ENCODE measurements around the gene TMEM270.
"Not testable (repeated sequence)": the region's sequence is repeated elsewhere in the genome, so short reads cannot be mapped to it uniquely, and the experiment has no call there.

TMEM270 gene

GRCh38 chr7:73841689-73842066, 19.3 kb upstream of the TMEM270 start:
- Mint-ChIP-seq H3K4me3 (peak overlapping the region; percentile 85), H3K9me3 (ENCODE audit: low read depth) (no peaks in the 10 kb centered on the region), H3K4me1 (ENCODE audit: low read depth) (peaks cover 11% of the 10 kb centered on the region), H3K36me3 (no peaks in the 10 kb centered on the region), H3K27ac (no peak overlapping the region), H3K27me3 (no peaks in the 10 kb centered on the region)

GRCh38 chr7:73842067-73842976, 18.6 kb upstream of the TMEM270 start, which contains the start of gene METTL27:
Gene METTL27 (minus strand): TSS chr7:73842516. CDS start chr7:73842140, 376 bp downstream.
- peak within 1 kb of the TSS; percentile 58 for H3K27ac Mint-ChIP-seq
- no peaks in the 10 kb centered on the region for H3K27me3 Mint-ChIP-seq
- H3K4me3 Mint-ChIP-seq = peak within 1 kb of the TSS; percentile 85
- no peaks in the 10 kb centered on the region for H3K36me3 Mint-ChIP-seq
- no peaks in the 10 kb centered on the region for H3K9me3 Mint-ChIP-seq (ENCODE audit: low read depth)
- H3K4me1 Mint-ChIP-seq (ENCODE audit: low read depth) = peaks cover 11% of the 10 kb centered on the region

GRCh38 chr7:73844131-73844547, 16.8 kb upstream of the TMEM270 start:
- H3K27me3 Mint-ChIP-seq = no peaks in the 10 kb centered on the region
- H3K4me1 Mint-ChIP-seq (ENCODE audit: low read depth) = peaks cover 11% of the 10 kb centered on the region
- H3K27ac Mint-ChIP-seq = no peak overlapping the region
- no peaks in the 10 kb centered on the region for H3K9me3 Mint-ChIP-seq (ENCODE audit: low read depth)
- peak overlapping the region; percentile 40 for H3K4me3 Mint-ChIP-seq
- no peaks in the 10 kb centered on the region for H3K36me3 Mint-ChIP-seq

- no peak overlapping the region for H3K27ac Mint-ChIP-seq
- no peak overlapping the region for H3K4me3 Mint-ChIP-seq
- no peaks in the 10 kb centered on the region for H3K27me3 Mint-ChIP-seq
- H3K4me1 Mint-ChIP-seq (ENCODE audit: low read depth) = peaks cover 11% of the 10 kb centered on the region
- no peaks in the 10 kb centered on the region for H3K36me3 Mint-ChIP-seq
- H3K9me3 Mint-ChIP-seq (ENCODE audit: low read depth) = no peaks in the 10 kb centered on the region
Observed at GRCh38 chr7:73844848-73845460, 16.0 kb upstream of the TMEM270 start.

- not testable (repeated sequence) for H3K27ac Mint-ChIP-seq; H3K9me3 Mint-ChIP-seq (ENCODE audit: low read depth); H3K4me3 Mint-ChIP-seq; H3K36me3 Mint-ChIP-seq; H3K27me3 Mint-ChIP-seq
- H3K4me1 Mint-ChIP-seq (ENCODE audit: low read depth) = peaks cover 12% of the 10 kb centered on the region
Observed at GRCh38 chr7:73845701-73846195, 15.2 kb upstream of the TMEM270 start.

- no peaks in the 10 kb centered on the region for H3K9me3 Mint-ChIP-seq (ENCODE audit: low read depth)
- peaks cover 20% of the 10 kb centered on the region for H3K4me1 Mint-ChIP-seq (ENCODE audit: low read depth)
- no peaks in the 10 kb centered on the region for H3K36me3 Mint-ChIP-seq
- no peaks in the 10 kb centered on the region for H3K27me3 Mint-ChIP-seq
- no peak overlapping the region for H3K27ac Mint-ChIP-seq
- no peak overlapping the region for H3K4me3 Mint-ChIP-seq
Observed at GRCh38 chr7:73847941-73848723, 12.8 kb upstream of the TMEM270 start.

- Mint-ChIP-seq H3K9me3 (ENCODE audit: low read depth) (no peaks in the 10 kb centered on the region), H3K4me3 (no peak overlapping the region), H3K36me3 (no peaks in the 10 kb centered on the region), H3K27me3 (peaks cover 2% of the 10 kb centered on the region), H3K27ac (peak overlapping the region; percentile 83), H3K4me1 (ENCODE audit: low read depth) (peaks cover 16% of the 10 kb centered on the region)
Observed at GRCh38 chr7:73850781-73851207, 10.2 kb upstream of the TMEM270 start.

GRCh38 chr7:73851410-73852338, 9.3 kb upstream of the TMEM270 start:
- H3K4me3 Mint-ChIP-seq = no peak overlapping the region
- no peaks in the 10 kb centered on the region for H3K9me3 Mint-ChIP-seq (ENCODE audit: low read depth)
- H3K27me3 Mint-ChIP-seq = peaks cover 3% of the 10 kb centered on the region
- H3K36me3 Mint-ChIP-seq = no peaks in the 10 kb centered on the region
- H3K4me1 Mint-ChIP-seq (ENCODE audit: low read depth) = peaks cover 16% of the 10 kb centered on the region
- peak overlapping the region; percentile 83 for H3K27ac Mint-ChIP-seq

- Mint-ChIP-seq H3K9me3 (ENCODE audit: low read depth) (no peaks in the 10 kb centered on the region), H3K27ac (no peak overlapping the region), H3K36me3 (no peaks in the 10 kb centered on the region), H3K4me3 (no peak overlapping the region), H3K27me3 (peaks cover 4% of the 10 kb centered on the region), H3K4me1 (ENCODE audit: low read depth) (peaks cover 16% of the 10 kb centered on the region)
Observed at GRCh38 chr7:73852500-73852899, 8.5 kb upstream of the TMEM270 start.

GRCh38 chr7:73856941-73857340, 4.0 kb upstream of the TMEM270 start:
- Mint-ChIP-seq H3K36me3 (peaks cover 3% of the 10 kb centered on the region), H3K4me1 (ENCODE audit: low read depth) (peaks cover 5% of the 10 kb centered on the region), H3K27ac (no peak overlapping the region), H3K27me3 (peaks cover 8% of the 10 kb centered on the region), H3K4me3 (no peak overlapping the region), H3K9me3 (ENCODE audit: low read depth) (peaks cover 3% of the 10 kb centered on the region)

GRCh38 chr7:73858807-73859206, 2.2 kb upstream of the TMEM270 start:
- peaks cover 3% of the 10 kb centered on the region for H3K9me3 Mint-ChIP-seq (ENCODE audit: low read depth)
- no peak overlapping the region for H3K4me3 Mint-ChIP-seq
- H3K27ac Mint-ChIP-seq = no peak overlapping the region
- H3K27me3 Mint-ChIP-seq = peaks cover 6% of the 10 kb centered on the region
- H3K36me3 Mint-ChIP-seq = peaks cover 3% of the 10 kb centered on the region
- H3K4me1 Mint-ChIP-seq (ENCODE audit: low read depth) = peaks cover 5% of the 10 kb centered on the region

GRCh38 chr7:73861305-73861704, 346 bp downstream of the TMEM270 start:
- peaks cover 2% of the 10 kb centered on the region for H3K4me1 Mint-ChIP-seq (ENCODE audit: low read depth)
- H3K27ac Mint-ChIP-seq = no peak overlapping the region
- H3K9me3 Mint-ChIP-seq (ENCODE audit: low read depth) = peaks cover 3% of the 10 kb centered on the region
- peaks cover 3% of the 10 kb centered on the region for H3K36me3 Mint-ChIP-seq
- H3K4me3 Mint-ChIP-seq = no peak overlapping the region
- H3K27me3 Mint-ChIP-seq = peaks cover 6% of the 10 kb centered on the region

GRCh38 chr7:73864981-73865711, 4.2 kb downstream of the TMEM270 start:
- no peaks in the 10 kb centered on the region for H3K4me1 Mint-ChIP-seq (ENCODE audit: low read depth)

More at GRCh38 chr7:73864981-73865711, 4.2 kb downstream of the TMEM270 start:
- Mint-ChIP-seq H3K36me3 (no peaks in the 10 kb centered on the region), H3K4me3 (no peak overlapping the region), H3K9me3 (ENCODE audit: low read depth) (no peaks in the 10 kb centered on the region), H3K27me3 (no peaks in the 10 kb centered on the region), H3K27ac (no peak overlapping the region)
